HG03025 (cell line): Measurements from ENCODE around the gene BSND.

ENCODE experiments used
- ATAC-seq: cut with Tn5 transposase; IDR thresholded peaks from one replicate; pipeline ENCODE4 v1.9.1; 2021; ENCODE audit warnings: mild to moderate bottlenecking, moderate library complexity; ENCODE audit not compliant: unreplicated experiment, low FRiP score

The BSND gene

GRCh38 chr1:55059302-55060132 is 60.8 kb downstream of the BSND start:
- no peak for ATAC-seq

- ATAC-seq, result no peak
Measured at GRCh38 chr1:55060133-55060999, 61.6 kb downstream of the BSND start.

- no peak for ATAC-seq
Measured at GRCh38 chr1:55061000-55061705, 62.4 kb downstream of the BSND start.
